Suprapubic skin (tissue), 4 donors: ENCODE results near the gene NR1H2. TPM values are rescaled to one million over a fixed set of nuclear protein-coding genes. Genes with fewer than 3 reads are reported as not detected.
A peak's percentile ranks its signal among the peaks of the same experiment; 100 is the strongest.

ENCODE experiments used
- DNase-seq, 2 donors: peaks; one replicate each; pipeline ENCODE4 v3.0.0-alpha.2; 2019; ENCODE audit warnings: low spot score in 2 of 2
- H3K27ac ChIP-seq: fragments of 200-600 bp; sonication (generic); one replicate; pipeline ENCODE4 v1.5.1; 2019
- H3K27me3 ChIP-seq: fragments of 200-600 bp; sonication (generic); one replicate; pipeline ENCODE4 v1.5.1; 2019
- H3K36me3 ChIP-seq: fragments of 200-600 bp; sonication (generic); one replicate; pipeline ENCODE4 v1.5.1; 2019
- H3K4me1 ChIP-seq: fragments of 200-600 bp; sonication (generic); one replicate; pipeline ENCODE4 v1.5.1; 2019
- H3K4me3 ChIP-seq: fragments of 200-600 bp; sonication (generic); one replicate; pipeline ENCODE4 v1.5.1; 2019; ENCODE audit warnings: mild to moderate bottlenecking
- H3K9me3 ChIP-seq: fragments of 200-600 bp; sonication (generic); one replicate; pipeline ENCODE4 v1.5.1; 2019
- CTCF ChIP-seq, 2 donors: fragments of 200-600 bp in 1 of 2; fragments of 450-650 bp in 1 of 2; sonication (generic) in 1 of 2; IDR thresholded peaks; one replicate each; pipeline ENCODE4 v1.5.1; 2016 to 2019; ENCODE audit warnings: antibody characterized with exemption in 2 of 2, mild to moderate bottlenecking in 1 of 2, moderate library complexity in 1 of 2
- EP300 ChIP-seq: sonication (generic); formaldehyde crosslinking; IDR thresholded peaks from one replicate; pipeline ENCODE4 v1.6.1; 2017; ENCODE audit warnings: antibody characterized with exemption
- POLR2A ChIP-seq, 2 donors: fragments of 450-650 bp; IDR thresholded peaks; one replicate each; pipeline ENCODE4 v1.6.1; 2017; ENCODE audit warnings: antibody characterized with exemption in 2 of 2, mild to moderate bottlenecking in 2 of 2, moderate library complexity in 2 of 2
- POLR2AphosphoS5 ChIP-seq, 3 donors: sonication (generic); formaldehyde crosslinking; IDR thresholded peaks; one replicate each; pipeline ENCODE4 v1.6.1; 2017; ENCODE audit warnings: antibody characterized with exemption in 3 of 3
- WGBS: methylation state at CpG from one replicate; pipeline ENCODE4 v1.1.5; 2018; 5-methylcytosine and 5-hydroxymethylcytosine counted together
- total RNA-seq, 4 donors: library from RNA; depleted of rRNA; stranded (reverse); fragments of >200 nt; gene quantifications; one replicate each; pipeline ENCODE4 v1.1.0, GENCODE V29; 2016

The NR1H2 gene
- total RNA-seq, 4 donors from 2014 or later = 80.6 to 94.7 (median 88.9) TPM

GRCh38 chr19:50368649-50369570, 7.3 kb upstream of the NR1H2 start:
- no peaks in the 10 kb centered on the region for H3K9me3 ChIP-seq
- peaks cover 13% of the 10 kb centered on the region for H3K4me1 ChIP-seq
- no peaks in the 10 kb centered on the region for H3K27me3 ChIP-seq
- TF ChIP-seq CTCF (IDR thresholded peaks at IDR 0.05) (peak; percentile 83 to 90), EP300 (peak; percentile 32), POLR2A (IDR thresholded peaks at IDR 0.05) (no peak)
- peak; percentile 88 to 92 for DNase-seq
- peak overlapping the region; percentile 61 for H3K27ac ChIP-seq
- no peaks in the 10 kb centered on the region for H3K36me3 ChIP-seq
- WGBS = 4% methylated on average over 32 of the region's 34 CpGs
- peak overlapping the region; percentile 71 for H3K4me3 ChIP-seq

GRCh38 chr19:50371914-50372475, 4.3 kb upstream of the NR1H2 start:
- Histone ChIP-seq H3K27ac (no peak overlapping the region), H3K4me3 (no peak overlapping the region), H3K4me1 (peaks cover 21% of the 10 kb centered on the region), H3K9me3 (no peaks in the 10 kb centered on the region), H3K36me3 (no peaks in the 10 kb centered on the region), H3K27me3 (no peaks in the 10 kb centered on the region)
- no peak for TF ChIP-seq POLR2A (IDR thresholded peaks at IDR 0.05)
- no peak for TF ChIP-seq CTCF (IDR thresholded peaks at IDR 0.05)
- no peak for TF ChIP-seq POLR2AphosphoS5 (IDR thresholded peaks at IDR 0.05)
- TF ChIP-seq EP300 = no peak
- no peak for DNase-seq
- WGBS = 83% methylated on average over 10 of the region's 10 CpGs

- H3K4me1 ChIP-seq = peaks cover 15% of the 10 kb centered on the region
- DNase-seq = peak in 1 of 2 donors; percentile 84
- 39% methylated on average over 7 of the region's 7 CpGs for WGBS
- H3K4me3 ChIP-seq = peak overlapping the region; percentile 97
- H3K36me3 ChIP-seq = peaks cover 48% of the 10 kb centered on the region
- no peaks in the 10 kb centered on the region for H3K9me3 ChIP-seq
- H3K27me3 ChIP-seq = no peaks in the 10 kb centered on the region
- H3K27ac ChIP-seq = peak overlapping the region; percentile 100
- TF ChIP-seq CTCF (IDR thresholded peaks at IDR 0.05) = no peak
- TF ChIP-seq POLR2A (IDR thresholded peaks at IDR 0.05) = no peak
- no peak for TF ChIP-seq POLR2AphosphoS5 (IDR thresholded peaks at IDR 0.05)
- TF ChIP-seq EP300 = no peak
Observed at GRCh38 chr19:50377051-50377461, 799 bp downstream of the NR1H2 start.

- peaks cover 53% of the 10 kb centered on the region for H3K36me3 ChIP-seq
- H3K4me3 ChIP-seq = no peak overlapping the region
- DNase-seq = no peak
- peaks cover 15% of the 10 kb centered on the region for H3K4me1 ChIP-seq
- TF ChIP-seq POLR2A (IDR thresholded peaks at IDR 0.05) (no peak), POLR2AphosphoS5 (IDR thresholded peaks at IDR 0.05) (no peak), EP300 (no peak)
- H3K9me3 ChIP-seq = no peaks in the 10 kb centered on the region
- no peak overlapping the region for H3K27ac ChIP-seq
- H3K27me3 ChIP-seq = no peaks in the 10 kb centered on the region
- WGBS = 76% methylated on average over 9 of the region's 9 CpGs
Observed at GRCh38 chr19:50377517-50377916, 1.3 kb downstream of the NR1H2 start.

GRCh38 chr19:50378169-50378862, 2.1 kb downstream of the NR1H2 start:
- Histone ChIP-seq H3K36me3 (peaks cover 56% of the 10 kb centered on the region), H3K4me3 (no peak overlapping the region), H3K27ac (no peak overlapping the region), H3K27me3 (no peaks in the 10 kb centered on the region), H3K4me1 (peaks cover 17% of the 10 kb centered on the region), H3K9me3 (no peaks in the 10 kb centered on the region)
- DNase-seq = no peak
- 94% methylated on average over 33 of the region's 36 CpGs for WGBS
- TF ChIP-seq CTCF (IDR thresholded peaks at IDR 0.05) (no peak), POLR2AphosphoS5 (IDR thresholded peaks at IDR 0.05) (no peak), POLR2A (IDR thresholded peaks at IDR 0.05) (no peak), EP300 (no peak)
